H9 (cell line): ENCODE data around the gene ANTKMT. TPM values are rescaled to one million over a fixed set of nuclear protein-coding genes. Genes with fewer than 3 reads are reported as not detected.

ENCODE experiments used
- DNase-seq: peaks from one replicate; pipeline ENCODE4 v3.0.0-alpha.2; 2017
- H2AFZ ChIP-seq: one replicate; pipeline ENCODE4 v1.6.1; 2013; ENCODE audit warnings: mild to moderate bottlenecking, low read length, control low read depth, moderate library complexity
- H2AK5ac ChIP-seq: 2 replicates; pipeline ENCODE4 v1.6.1; 2013; ENCODE audit warnings: low read length, control low read depth, mixed read lengths; ENCODE audit not compliant: insufficient read length
- H2BK120ac ChIP-seq: one replicate; pipeline ENCODE4 v1.6.1; 2013; ENCODE audit warnings: low read depth, mild to moderate bottlenecking, low read length, control low read depth, inconsistent platforms; ENCODE audit not compliant: poor library complexity, severe bottlenecking
- H2BK12ac ChIP-seq: 2 replicates; pipeline ENCODE4 v1.6.1; 2013; ENCODE audit warnings: low read length, control low read depth, mixed read lengths, low read depth; ENCODE audit not compliant: insufficient read length
- H2BK15ac ChIP-seq: 2 replicates; pipeline ENCODE4 v1.6.1; 2013; ENCODE audit warnings: low read depth, low read length, control low read depth
- H2BK20ac ChIP-seq: one replicate; pipeline ENCODE4 v1.6.1; 2013; ENCODE audit warnings: low read depth, mild to moderate bottlenecking, low read length, control low read depth, inconsistent platforms; ENCODE audit not compliant: poor library complexity, severe bottlenecking
- H2BK5ac ChIP-seq: 2 replicates; pipeline ENCODE4 v1.6.1; 2013; ENCODE audit warnings: low read length, control low read depth, mixed read lengths; ENCODE audit not compliant: insufficient read length
- H3K14ac ChIP-seq: 2 replicates; pipeline ENCODE4 v1.6.1; 2013; ENCODE audit warnings: low read length, control low read depth; ENCODE audit not compliant: insufficient read depth
- H3K18ac ChIP-seq: 2 replicates; pipeline ENCODE4 v1.6.1; 2013; ENCODE audit warnings: low read depth, mild to moderate bottlenecking, mixed read lengths, low read length, control low read depth; ENCODE audit not compliant: insufficient read length
- H3K23ac ChIP-seq: 2 replicates; pipeline ENCODE4 v1.6.1; 2013; ENCODE audit warnings: low read length, control low read depth, mixed read lengths, low read depth; ENCODE audit not compliant: insufficient read length
- H3K23me2 ChIP-seq: 2 replicates; pipeline ENCODE4 v1.6.1; 2013; ENCODE audit warnings: low read depth, mild to moderate bottlenecking, mixed read lengths, low read length, control low read depth; ENCODE audit not compliant: insufficient read length, poor library complexity, severe bottlenecking
- H3K27ac ChIP-seq: 2 replicates; pipeline ENCODE4 v1.5.1; 2013; ENCODE audit warnings: low read length, control low read depth, mixed read lengths, low read depth; ENCODE audit not compliant: insufficient read length
- H3K27me3 ChIP-seq: 2 replicates; pipeline ENCODE4 v1.6.1; 2013; ENCODE audit warnings: low read length, control low read depth, inconsistent platforms; ENCODE audit not compliant: insufficient read depth
- H3K4ac ChIP-seq: 2 replicates; pipeline ENCODE4 v1.6.1; 2013; ENCODE audit warnings: low read depth, mild to moderate bottlenecking, control low read depth, inconsistent platforms, low read length, moderate library complexity
- H3K4me1 ChIP-seq: 2 replicates; pipeline ENCODE4 v1.6.1; 2013; ENCODE audit warnings: low read length, control low read depth, inconsistent platforms; ENCODE audit not compliant: insufficient read depth
- H3K4me2 ChIP-seq: 2 replicates; pipeline ENCODE4 v1.6.1; 2013; ENCODE audit warnings: low read length, control low read depth, mixed read lengths; ENCODE audit not compliant: insufficient read length, insufficient read depth
- H3K56ac ChIP-seq: 2 replicates; pipeline ENCODE4 v1.6.1; 2013; ENCODE audit warnings: low read depth, mild to moderate bottlenecking, mixed read lengths, low read length, control low read depth; ENCODE audit not compliant: insufficient read length
- H3K79me1 ChIP-seq: 2 replicates; pipeline ENCODE4 v1.6.1; 2013; ENCODE audit warnings: low read depth, mild to moderate bottlenecking, moderate library complexity, low read length, control low read depth, inconsistent platforms; ENCODE audit not compliant: insufficient read depth, poor library complexity, severe bottlenecking
- H3K79me2 ChIP-seq: 2 replicates; pipeline ENCODE4 v1.6.1; 2013; ENCODE audit warnings: low read length, control low read depth, inconsistent platforms; ENCODE audit not compliant: insufficient read depth
- H3K9ac ChIP-seq: 2 replicates; pipeline ENCODE4 v1.6.1; 2013; ENCODE audit warnings: low read length, control low read depth, mixed read lengths; ENCODE audit not compliant: insufficient read length; ENCODE audit errors: extremely low read depth
- H3K9me3 ChIP-seq: one replicate; pipeline ENCODE4 v1.6.1; 2013; ENCODE audit warnings: low read depth, low read length, inconsistent platforms; ENCODE audit not compliant: control insufficient read depth
- H3T11ph ChIP-seq: one replicate; pipeline ENCODE4 v1.6.1; 2013; ENCODE audit warnings: mild to moderate bottlenecking, low read length, control low read depth, inconsistent platforms
- H4K20me1 ChIP-seq: one replicate; pipeline ENCODE4 v1.6.1; 2013; ENCODE audit not compliant: control insufficient read depth, insufficient read length, insufficient read depth
- H4K5ac ChIP-seq: 2 replicates; pipeline ENCODE4 v1.6.1; 2013; ENCODE audit warnings: low read depth, mild to moderate bottlenecking, mixed read lengths, low read length, control low read depth; ENCODE audit not compliant: insufficient read length
- H4K8ac ChIP-seq: replicated peaks from 2 replicates; pipeline ENCODE4 v1.6.1; 2013; ENCODE audit warnings: low read length, control low read depth, mixed read lengths, low read depth; ENCODE audit not compliant: insufficient read length
- H4K91ac ChIP-seq: 2 replicates; pipeline ENCODE4 v1.6.1; 2013; ENCODE audit warnings: low read depth, mild to moderate bottlenecking, moderate library complexity, mixed read lengths, low read length, control low read depth; ENCODE audit not compliant: insufficient read length
- H3K27ac Mint-ChIP-seq, 3 experiments: 2 replicates in 2 of 3; 3 replicates in 1 of 3; pipeline ENCODE4 v1.8.0; 2020 to 2021; ENCODE audit warnings: mixed read lengths in 3 of 3, mild to moderate bottlenecking in 1 of 3, moderate library complexity in 1 of 3
- H3K27me3 Mint-ChIP-seq: 2 replicates; pipeline ENCODE4 v1.8.0; 2021; ENCODE audit warnings: low read depth, mild to moderate bottlenecking, moderate library complexity, mixed read lengths
- H3K36me3 Mint-ChIP-seq, 3 experiments: 2 replicates in 2 of 3; 3 replicates in 1 of 3; pipeline ENCODE4 v1.8.0; 2020 to 2021; ENCODE audit warnings: low read depth in 3 of 3, mixed read lengths in 3 of 3; ENCODE audit not compliant: insufficient read depth in 1 of 3
- H3K4me1 Mint-ChIP-seq, 2 experiments: 2 replicates each; pipeline ENCODE4 v1.8.0; 2020; ENCODE audit warnings: mixed read lengths in 2 of 2
- H3K4me3 Mint-ChIP-seq, 2 experiments: 2 replicates in 1 of 2; 3 replicates in 1 of 2; pipeline ENCODE4 v1.8.0; 2020 to 2021; ENCODE audit warnings: mild to moderate bottlenecking in 2 of 2, mixed read lengths in 2 of 2, moderate library complexity in 1 of 2
- H3K9me3 Mint-ChIP-seq, 2 experiments: 2 replicates in 1 of 2; 3 replicates in 1 of 2; pipeline ENCODE4 v1.8.0; 2020; ENCODE audit warnings: mild to moderate bottlenecking in 2 of 2, mixed read lengths in 2 of 2, moderate library complexity in 1 of 2
- WGBS: extraction: QIAGEN DNeasy Blood & Tissue Kit; methylation state at CpG from one replicate; pipeline ENCODE4 v1.1.7; 2013; ENCODE audit warnings: missing lambda C conversion rate, low lambda C conversion rate, mixed read lengths; ENCODE audit not compliant: insufficient read length; ENCODE audit errors: extremely low coverage; 5-methylcytosine and 5-hydroxymethylcytosine counted together
- total RNA-seq: library from RNA; stranded (reverse); gene quantifications from 2 replicates; pipeline ENCODE4 v1.2.1, GENCODE V29; 2021
- TF ChIP-seq, protein P1 (sequence below): fragments of 200-600 bp; sonication (generic); conservative IDR thresholded peaks from 3 replicates; pipeline ENCODE4 v1.8.0; 2021; ENCODE audit warnings: antibody characterized with exemption, mild to moderate bottlenecking

Gene ANTKMT
- total RNA-seq, 1 experiment from 2014 or later, result 31.5 TPM

GRCh38 chr16:768428-768827 is 47.5 kb downstream of the ANTKMT start:
- Histone ChIP-seq H3K9ac (no peak overlapping the region), H3K4me2 (no peak overlapping the region)

More at GRCh38 chr16:768428-768827, 47.5 kb downstream of the ANTKMT start:
- no peak overlapping the region for H3K14ac ChIP-seq
- no peak overlapping the region for H2BK5ac ChIP-seq
- H4K91ac ChIP-seq, result no peak overlapping the region
- H3K4ac ChIP-seq, result no peak overlapping the region
- no peak overlapping the region for H3K27ac ChIP-seq
- WGBS, result no CpG with 5 or more reads among the region's 21 CpGs
- H2BK120ac ChIP-seq, result no peak overlapping the region
- Mint-ChIP-seq H3K9me3 (no peaks in the 10 kb centered on the region; a peak in 1 of 5 replicates), H3K27me3 (peaks cover 5% of the 10 kb centered on the region), H3K4me1 (peaks cover 0 to 3% of the 10 kb centered on the region in 2 experiments; a peak in 1 of 4 replicates), H3K4me3 (no peak overlapping the region), H3K27ac (no peak overlapping the region), H3K36me3 (no peaks in the 10 kb centered on the region)
- no peak overlapping the region for H4K5ac ChIP-seq
- no peak overlapping the region for H2AK5ac ChIP-seq
- H3K56ac ChIP-seq, result no peak overlapping the region
- H2BK20ac ChIP-seq, result no peak overlapping the region
- no peak overlapping the region for H3T11ph ChIP-seq
- no peaks in the 10 kb centered on the region for H3K9me3 ChIP-seq
- H3K4me1 ChIP-seq, result no peaks in the 10 kb centered on the region
- H3K27me3 ChIP-seq, result no peaks in the 10 kb centered on the region
- no peak overlapping the region for H3K18ac ChIP-seq
- no peak overlapping the region for H4K8ac ChIP-seq
- H3K23me2 ChIP-seq, result no peaks in the 10 kb centered on the region
- TF ChIP-seq, protein P1, sequence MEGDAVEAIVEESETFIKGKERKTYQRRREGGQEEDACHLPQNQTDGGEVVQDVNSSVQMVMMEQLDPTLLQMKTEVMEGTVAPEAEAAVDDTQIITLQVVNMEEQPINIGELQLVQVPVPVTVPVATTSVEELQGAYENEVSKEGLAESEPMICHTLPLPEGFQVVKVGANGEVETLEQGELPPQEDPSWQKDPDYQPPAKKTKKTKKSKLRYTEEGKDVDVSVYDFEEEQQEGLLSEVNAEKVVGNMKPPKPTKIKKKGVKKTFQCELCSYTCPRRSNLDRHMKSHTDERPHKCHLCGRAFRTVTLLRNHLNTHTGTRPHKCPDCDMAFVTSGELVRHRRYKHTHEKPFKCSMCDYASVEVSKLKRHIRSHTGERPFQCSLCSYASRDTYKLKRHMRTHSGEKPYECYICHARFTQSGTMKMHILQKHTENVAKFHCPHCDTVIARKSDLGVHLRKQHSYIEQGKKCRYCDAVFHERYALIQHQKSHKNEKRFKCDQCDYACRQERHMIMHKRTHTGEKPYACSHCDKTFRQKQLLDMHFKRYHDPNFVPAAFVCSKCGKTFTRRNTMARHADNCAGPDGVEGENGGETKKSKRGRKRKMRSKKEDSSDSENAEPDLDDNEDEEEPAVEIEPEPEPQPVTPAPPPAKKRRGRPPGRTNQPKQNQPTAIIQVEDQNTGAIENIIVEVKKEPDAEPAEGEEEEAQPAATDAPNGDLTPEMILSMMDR, result no peak
- no peaks in the 10 kb centered on the region for H3K79me1 ChIP-seq
- H3K79me2 ChIP-seq, result no peaks in the 10 kb centered on the region
- H2BK15ac ChIP-seq, result no peak overlapping the region
- no peak overlapping the region for H2AFZ ChIP-seq
- DNase-seq, result no peak
- no peaks in the 10 kb centered on the region for H4K20me1 ChIP-seq
- no peak overlapping the region for H2BK12ac ChIP-seq
- no peak overlapping the region for H3K23ac ChIP-seq
